ENCODE results near the gene KIF12.

Gene KIF12

DNA sequence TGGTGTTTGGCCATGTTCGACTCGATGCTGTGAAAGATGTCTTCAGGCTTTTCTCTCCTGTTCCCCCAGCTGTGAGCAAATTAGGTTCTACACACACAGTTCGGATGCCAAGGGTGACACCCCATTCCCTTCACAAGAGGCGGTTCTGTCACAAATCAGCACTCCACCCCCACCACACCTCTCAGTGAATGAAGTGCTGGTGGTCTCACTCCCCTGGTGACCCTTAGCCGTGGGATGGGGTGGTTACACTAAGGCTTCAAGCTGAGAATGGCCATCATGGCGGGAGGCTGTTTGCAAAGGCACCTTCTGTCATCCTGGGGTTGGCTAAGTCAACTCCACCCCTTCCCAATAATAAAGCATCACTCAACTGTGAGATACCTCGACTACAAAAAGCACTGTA, 47.4 kb downstream of the KIF12 start:
- no peak for TF ChIP-seq CTCF (IDR thresholded peaks at IDR 0.05; ENCODE audit: insufficient read depth, low read depth, low read length, missing control alignments)
- no peak for DNase-seq (ENCODE audit: low read depth)
- no peak overlapping the region for H3K4me3 ChIP-seq (ENCODE audit: low read length)

- H3K4me3 ChIP-seq (ENCODE audit: low read length) = no peak overlapping the region
- TF ChIP-seq CTCF (IDR thresholded peaks at IDR 0.05; ENCODE audit: insufficient read depth, low read depth, low read length, missing control alignments) = no peak
- DNase-seq (ENCODE audit: low read depth) = no peak
Measured at GRCh38 chr9:114051281-114051680, 47.8 kb downstream of the KIF12 start.

GRCh38 chr9:114050646-114051045, 48.4 kb downstream of the KIF12 start:
- DNase-seq (ENCODE audit: low read depth) = no peak
- no peak for TF ChIP-seq CTCF (IDR thresholded peaks at IDR 0.05; ENCODE audit: insufficient read depth, low read depth, low read length, missing control alignments)
- no peak overlapping the region for H3K4me3 ChIP-seq (ENCODE audit: low read length)

DNA sequence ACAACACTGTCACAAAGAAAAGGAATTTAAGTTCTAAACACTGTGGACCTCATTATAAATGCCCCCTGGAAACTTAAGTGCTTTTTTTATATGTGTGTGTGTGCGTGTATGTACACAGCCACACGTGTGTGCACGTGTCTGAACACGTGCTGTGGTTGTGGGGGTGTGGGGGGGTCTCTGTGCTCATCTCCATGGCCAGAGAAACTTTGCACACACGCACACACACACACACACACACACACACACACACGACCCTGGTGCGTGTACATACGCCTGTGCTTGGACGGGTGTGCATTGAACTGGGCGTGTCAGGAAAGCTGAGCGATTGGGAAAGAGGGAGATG, 48.9 kb downstream of the KIF12 start:
- H3K4me3 ChIP-seq (ENCODE audit: low read length) = no peak overlapping the region
- TF ChIP-seq CTCF (IDR thresholded peaks at IDR 0.05; ENCODE audit: insufficient read depth, low read depth, low read length, missing control alignments) = no peak
- no peak for DNase-seq (ENCODE audit: low read depth)

GRCh38 chr9:114049441-114050225, 49.5 kb downstream of the KIF12 start:
- no peak overlapping the region for H3K4me3 ChIP-seq (ENCODE audit: low read length)
- no peak for DNase-seq (ENCODE audit: low read depth)
- no peak for TF ChIP-seq CTCF (IDR thresholded peaks at IDR 0.05; ENCODE audit: insufficient read depth, low read depth, low read length, missing control alignments)

DNA sequence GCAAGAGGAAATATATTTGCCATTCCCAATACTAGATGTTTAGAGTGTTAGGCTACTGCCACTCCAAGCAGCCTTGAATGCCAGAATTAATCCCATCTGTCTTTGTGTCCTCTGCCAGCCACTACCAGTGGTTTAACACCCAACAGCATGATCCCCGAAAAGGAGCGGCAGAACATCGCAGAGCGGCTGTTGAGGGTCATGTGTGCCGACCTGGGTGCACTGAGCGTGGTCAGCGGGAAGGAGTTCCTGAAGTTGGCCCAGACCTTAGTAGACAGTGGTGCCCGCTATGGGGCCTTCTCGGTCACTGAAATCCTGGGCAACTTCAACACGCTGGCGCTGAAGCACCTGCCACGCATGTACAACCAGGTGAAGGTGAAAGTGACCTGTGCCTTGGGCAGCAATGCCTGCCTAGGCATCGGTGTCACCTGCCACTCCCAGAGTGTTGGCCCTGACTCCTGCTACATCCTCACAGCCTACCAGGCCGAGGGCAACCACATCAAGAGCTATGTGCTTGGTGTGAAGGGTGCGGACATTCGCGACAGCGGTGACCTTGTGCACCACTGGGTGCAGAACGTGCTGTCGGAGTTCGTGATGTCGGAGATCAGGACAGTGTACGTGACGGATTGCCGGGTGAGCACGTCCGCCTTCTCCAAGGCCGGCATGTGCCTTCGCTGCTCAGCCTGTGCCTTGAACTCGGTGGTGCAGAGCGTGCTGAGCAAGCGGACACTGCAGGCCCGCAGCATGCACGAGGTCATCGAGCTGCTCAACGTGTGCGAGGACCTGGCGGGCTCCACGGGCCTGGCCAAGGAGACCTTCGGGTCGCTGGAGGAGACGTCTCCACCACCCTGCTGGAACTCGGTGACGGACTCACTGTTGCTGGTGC, 50.3 kb downstream of the KIF12 start:
- no peak for DNase-seq (ENCODE audit: low read depth)
- H3K4me3 ChIP-seq (ENCODE audit: low read length) = no peak overlapping the region
- TF ChIP-seq CTCF (IDR thresholded peaks at IDR 0.05; ENCODE audit: insufficient read depth, low read depth, low read length, missing control alignments) = no peak

Measured in epithelial cell of esophagus (primary cell).